Measurements from ENCODE around the gene ITGB5.

Gene ITGB5

DNA sequence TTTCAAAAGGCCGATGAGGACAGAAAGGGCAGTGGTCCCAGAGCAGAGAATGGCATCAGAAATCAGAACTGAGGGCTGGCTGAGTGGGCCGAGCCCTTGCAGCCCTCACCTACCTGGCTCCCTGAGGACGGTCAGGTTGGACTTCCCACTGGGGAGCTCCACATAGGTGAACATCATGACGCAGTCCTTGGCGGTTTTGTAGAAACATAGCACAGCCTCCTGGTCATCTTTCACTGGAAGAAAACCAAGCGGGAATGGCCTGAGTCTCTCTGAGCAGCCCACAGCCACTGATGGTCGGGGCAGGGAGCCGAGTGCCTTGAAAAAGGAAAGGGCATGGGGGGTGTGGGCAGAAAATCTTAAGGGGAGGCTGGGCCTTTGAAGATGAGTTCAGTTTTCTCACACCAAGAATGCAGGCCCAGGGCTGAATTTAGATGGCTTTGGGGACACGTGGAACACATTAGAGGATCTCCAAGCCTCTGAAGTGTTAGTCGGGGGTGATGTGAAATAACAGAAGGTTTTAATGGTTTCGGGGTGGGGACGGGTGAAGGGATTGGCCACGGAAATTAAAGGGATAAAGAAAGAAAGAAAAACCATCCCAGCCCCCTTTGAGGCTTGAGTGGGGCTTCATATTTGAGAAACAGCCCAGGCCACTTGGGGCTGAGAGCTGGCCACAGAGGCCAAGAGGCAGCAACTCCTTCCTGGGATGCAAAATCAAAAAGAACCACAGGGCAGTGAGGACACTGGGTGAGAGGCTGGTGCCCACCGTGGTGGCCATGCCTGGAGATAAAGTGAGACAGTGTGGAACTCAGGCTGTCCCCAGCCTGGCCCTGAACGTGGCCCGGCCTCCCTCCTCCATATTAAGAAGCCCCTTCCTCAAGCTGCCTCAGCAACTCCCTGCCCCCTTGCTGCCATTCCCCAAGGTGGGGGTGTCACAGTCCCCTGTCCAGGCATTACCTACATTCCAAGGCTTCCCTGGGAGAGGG, 120.8 kb downstream of the ITGB5 start:
- H3K4me3 ChIP-seq (ENCODE audit: low read depth, low read length): no peak overlapping the region
- TF ChIP-seq, protein P1, sequence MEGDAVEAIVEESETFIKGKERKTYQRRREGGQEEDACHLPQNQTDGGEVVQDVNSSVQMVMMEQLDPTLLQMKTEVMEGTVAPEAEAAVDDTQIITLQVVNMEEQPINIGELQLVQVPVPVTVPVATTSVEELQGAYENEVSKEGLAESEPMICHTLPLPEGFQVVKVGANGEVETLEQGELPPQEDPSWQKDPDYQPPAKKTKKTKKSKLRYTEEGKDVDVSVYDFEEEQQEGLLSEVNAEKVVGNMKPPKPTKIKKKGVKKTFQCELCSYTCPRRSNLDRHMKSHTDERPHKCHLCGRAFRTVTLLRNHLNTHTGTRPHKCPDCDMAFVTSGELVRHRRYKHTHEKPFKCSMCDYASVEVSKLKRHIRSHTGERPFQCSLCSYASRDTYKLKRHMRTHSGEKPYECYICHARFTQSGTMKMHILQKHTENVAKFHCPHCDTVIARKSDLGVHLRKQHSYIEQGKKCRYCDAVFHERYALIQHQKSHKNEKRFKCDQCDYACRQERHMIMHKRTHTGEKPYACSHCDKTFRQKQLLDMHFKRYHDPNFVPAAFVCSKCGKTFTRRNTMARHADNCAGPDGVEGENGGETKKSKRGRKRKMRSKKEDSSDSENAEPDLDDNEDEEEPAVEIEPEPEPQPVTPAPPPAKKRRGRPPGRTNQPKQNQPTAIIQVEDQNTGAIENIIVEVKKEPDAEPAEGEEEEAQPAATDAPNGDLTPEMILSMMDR (IDR thresholded peaks at IDR 0.05; ENCODE audit: insufficient read depth, low read depth, low read length, missing control alignments): no peak
- DNase-seq (ENCODE audit: low read depth): no peak

DNA sequence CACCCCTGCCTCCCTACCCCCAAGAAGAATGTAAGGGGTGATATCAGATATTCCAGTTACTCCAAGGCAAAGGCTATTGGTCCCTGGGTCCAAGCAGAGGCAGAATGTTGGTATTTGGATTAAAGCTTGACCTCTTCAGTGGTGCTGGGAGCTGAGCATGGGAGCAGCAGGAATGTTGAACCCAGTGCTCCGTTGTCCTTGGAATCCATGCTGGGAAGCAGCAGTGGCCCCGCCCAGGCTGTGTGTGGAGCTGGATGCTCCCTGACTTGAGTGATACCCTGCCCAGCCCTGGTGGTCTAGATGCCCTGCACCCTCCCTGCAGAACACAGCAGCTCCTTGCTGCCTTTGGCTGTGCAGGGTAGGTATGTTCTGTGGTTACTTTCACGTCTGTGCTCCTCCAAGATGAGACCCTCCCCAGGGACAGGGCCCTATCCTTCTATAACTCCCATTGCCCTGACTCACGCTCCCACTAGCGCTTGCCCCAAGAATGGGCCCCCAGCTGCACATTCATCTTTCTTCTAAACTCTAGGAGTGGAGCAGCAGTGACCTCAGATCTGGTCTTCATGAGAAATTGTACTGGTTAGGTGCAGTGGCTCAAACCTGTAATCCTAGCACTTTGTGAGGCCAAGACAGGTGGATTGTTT, 121.8 kb downstream of the ITGB5 start:
- DNase-seq (ENCODE audit: low read depth): no peak
- no peak overlapping the region for H3K4me3 ChIP-seq (ENCODE audit: low read depth, low read length)
- TF ChIP-seq, protein P1 (IDR thresholded peaks at IDR 0.05; ENCODE audit: insufficient read depth, low read depth, low read length, missing control alignments): no peak

DNA sequence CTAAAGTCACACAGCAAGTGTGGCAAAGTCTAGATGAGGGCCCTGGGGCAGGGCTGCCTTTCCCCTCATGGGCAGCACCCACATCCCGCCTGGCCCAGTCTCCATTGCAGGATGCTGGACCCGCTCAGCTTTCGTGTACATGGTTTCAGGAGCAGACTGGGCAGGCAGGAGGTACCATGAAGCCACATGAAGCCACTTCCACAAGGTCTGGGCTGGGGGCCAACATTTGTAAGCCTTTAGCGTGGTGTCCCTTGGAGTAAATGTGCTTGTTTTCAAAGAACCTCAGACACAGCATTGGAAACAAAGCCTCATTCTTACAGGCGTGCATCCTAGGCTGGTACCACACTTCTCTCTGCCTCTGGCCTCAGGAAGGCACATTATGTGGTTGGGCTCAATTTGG, 122.4 kb downstream of the ITGB5 start:
- TF ChIP-seq, protein P1 (IDR thresholded peaks at IDR 0.05; ENCODE audit: insufficient read depth, low read depth, low read length, missing control alignments): no peak
- no peak for DNase-seq (ENCODE audit: low read depth)
- H3K4me3 ChIP-seq (ENCODE audit: low read depth, low read length): no peak overlapping the region

DNA sequence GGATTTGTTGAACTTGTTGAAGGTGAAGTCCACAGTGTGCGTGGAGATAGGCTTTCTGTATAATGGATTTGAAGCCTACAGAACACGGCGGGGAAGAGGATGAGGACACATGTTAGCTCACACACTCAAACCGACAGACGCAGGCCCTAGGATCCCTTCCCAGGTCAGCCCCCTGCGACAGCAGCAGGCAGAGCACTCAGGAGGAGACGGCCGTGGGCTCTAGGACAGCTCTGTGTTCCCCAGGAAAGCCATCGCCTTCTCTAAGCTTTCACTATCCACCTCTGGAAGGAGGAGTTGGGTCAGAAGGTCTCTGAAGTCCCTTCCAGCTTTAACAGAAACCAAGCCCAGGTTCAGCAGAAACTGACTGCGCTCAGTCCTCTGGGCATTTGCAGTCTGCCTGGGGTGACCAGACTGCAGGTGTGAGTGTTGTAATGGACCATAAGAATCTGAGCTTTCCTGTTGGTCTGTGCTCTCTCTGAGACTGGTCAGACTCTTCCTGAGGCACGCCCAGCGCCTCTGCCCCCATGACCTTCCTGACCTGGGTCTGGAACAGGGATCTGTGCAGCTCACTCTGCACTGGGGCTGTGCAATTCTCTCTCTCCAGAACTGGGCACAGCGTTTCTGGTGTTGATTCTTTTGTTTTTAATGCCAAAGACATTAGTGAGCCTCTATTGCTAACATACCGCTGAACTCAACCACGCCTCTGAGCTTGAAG, 123.4 kb downstream of the ITGB5 start:
- TF ChIP-seq, protein P1 (IDR thresholded peaks at IDR 0.05; ENCODE audit: insufficient read depth, low read depth, low read length, missing control alignments): no peak
- no peak overlapping the region for H3K4me3 ChIP-seq (ENCODE audit: low read depth, low read length)
- no peak for DNase-seq (ENCODE audit: low read depth)

DNA sequence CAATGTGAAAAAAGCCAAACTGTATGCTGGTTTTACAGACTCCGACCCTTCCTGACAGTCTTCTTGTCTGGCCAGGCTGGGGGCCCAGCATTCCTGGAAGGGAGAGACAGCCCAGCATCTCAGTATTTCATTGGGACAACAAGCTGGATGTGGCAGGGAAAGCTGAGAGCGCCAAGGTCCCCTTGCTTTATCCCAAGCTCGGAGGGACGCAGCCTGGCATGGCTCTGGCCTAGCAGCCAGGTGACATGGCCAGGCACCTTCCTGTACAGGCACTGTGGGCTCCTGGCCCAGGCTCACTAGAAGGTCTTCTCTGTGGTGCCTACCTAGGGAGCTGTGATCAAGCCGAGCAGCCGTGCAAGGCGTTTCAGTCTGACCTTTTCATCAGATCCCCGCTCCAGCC, 124.0 kb downstream of the ITGB5 start:
- H3K4me3 ChIP-seq (ENCODE audit: low read depth, low read length): no peak overlapping the region
- TF ChIP-seq, protein P1 (IDR thresholded peaks at IDR 0.05; ENCODE audit: insufficient read depth, low read depth, low read length, missing control alignments): no peak
- DNase-seq (ENCODE audit: low read depth): no peak

DNA sequence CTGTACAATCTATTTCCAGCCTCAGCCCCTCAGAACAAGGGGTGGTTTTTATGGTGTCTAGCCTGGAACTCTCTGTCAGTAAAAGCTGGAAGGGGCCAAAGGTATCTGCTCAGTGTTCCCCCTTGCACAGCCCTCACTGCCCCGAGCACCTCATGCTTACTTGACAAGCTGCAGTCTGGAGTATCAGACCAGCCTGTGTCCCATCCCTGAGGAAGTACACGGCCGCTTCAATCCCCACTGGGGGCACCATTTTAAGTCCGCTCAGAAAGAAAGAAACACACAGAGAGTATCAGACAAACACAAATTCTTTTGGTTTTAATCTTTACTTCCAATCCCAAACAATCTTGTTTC, 124.5 kb downstream of the ITGB5 start:
- no peak overlapping the region for H3K4me3 ChIP-seq (ENCODE audit: low read depth, low read length)
- DNase-seq (ENCODE audit: low read depth): no peak
- TF ChIP-seq, protein P1 (IDR thresholded peaks at IDR 0.05; ENCODE audit: insufficient read depth, low read depth, low read length, missing control alignments): no peak
